GM12801 (cell line): Measurements from ENCODE around the gene TMEM200A.

ENCODE experiments used
- CTCF ChIP-seq: IDR thresholded peaks from one replicate; pipeline ENCODE4 v1.5.1; 2011; ENCODE audit warnings: control low read depth; ENCODE audit not compliant: insufficient read length; ENCODE audit errors: extremely low read depth

Gene TMEM200A

DNA sequence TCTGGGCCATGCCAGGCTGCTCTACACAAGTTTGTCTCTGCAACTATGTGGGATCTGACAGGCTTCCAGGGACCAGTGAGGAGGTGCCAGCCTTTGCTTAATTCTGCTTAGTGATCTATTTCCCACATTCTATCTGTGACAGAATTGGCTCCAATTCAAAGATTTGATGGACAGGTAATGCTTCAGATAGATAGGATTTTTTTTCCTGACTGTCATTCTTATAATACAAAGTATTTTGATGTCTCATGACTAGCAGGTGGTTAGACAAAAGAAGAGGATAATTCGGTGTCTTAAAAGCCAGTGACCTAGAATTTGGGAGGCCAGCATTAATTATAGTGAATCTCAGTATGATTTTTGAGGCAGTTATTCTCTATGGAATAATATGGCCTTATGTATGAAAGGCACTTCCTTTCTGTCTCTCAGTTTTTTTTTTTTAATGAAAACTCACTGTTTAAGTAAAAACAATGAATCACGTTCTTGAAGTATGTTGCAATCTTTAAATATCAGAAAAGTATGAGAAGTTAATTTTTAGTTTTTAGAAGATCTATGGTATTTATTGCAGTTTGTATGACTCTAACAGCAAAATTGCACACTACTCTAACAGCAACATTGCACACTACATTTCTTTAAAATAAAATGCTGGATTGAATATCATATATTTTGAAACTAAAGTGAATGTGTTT, 43.7 kb downstream of the TMEM200A start:
- no peak for TF ChIP-seq CTCF

GRCh38 chr6:130411481-130411880, 45.7 kb downstream of the TMEM200A start:
- TF ChIP-seq CTCF = no peak

DNA sequence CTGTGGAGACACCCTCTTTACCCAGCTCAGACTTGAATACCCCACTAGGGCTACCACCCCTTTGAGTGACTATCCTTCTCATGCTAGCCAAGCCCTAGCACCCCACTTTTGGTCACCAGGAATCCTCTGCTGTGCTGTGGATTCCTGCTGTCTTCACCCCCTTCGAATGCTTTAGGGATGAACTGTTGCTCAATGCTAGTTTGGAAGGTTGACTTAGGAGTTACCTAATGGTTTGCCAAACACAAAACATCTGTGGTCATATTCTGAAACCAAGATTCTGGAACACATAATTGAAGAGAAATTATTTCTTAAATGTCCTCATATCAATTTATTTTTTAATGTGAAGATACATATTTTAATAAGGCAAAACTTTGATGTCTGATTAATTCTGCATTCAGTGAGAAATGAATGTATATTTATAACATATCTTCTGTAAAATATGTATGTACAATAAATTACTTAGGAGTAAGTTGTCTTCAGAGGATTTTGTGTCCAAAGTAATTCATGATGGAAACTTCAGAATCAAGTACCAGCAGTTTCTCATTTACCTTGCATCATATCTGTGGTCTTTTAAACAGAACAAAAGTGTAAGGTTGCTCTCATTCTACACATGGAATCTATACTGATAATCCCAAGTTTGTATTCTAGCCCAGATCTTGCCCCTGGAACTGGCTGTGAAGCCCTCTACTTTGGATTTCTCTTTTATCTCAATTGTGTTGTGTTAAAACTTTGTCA, 46.9 kb downstream of the TMEM200A start:
- no peak for TF ChIP-seq CTCF

GRCh38 chr6:130417951-130418350, 52.1 kb downstream of the TMEM200A start:
- no peak for TF ChIP-seq CTCF

DNA sequence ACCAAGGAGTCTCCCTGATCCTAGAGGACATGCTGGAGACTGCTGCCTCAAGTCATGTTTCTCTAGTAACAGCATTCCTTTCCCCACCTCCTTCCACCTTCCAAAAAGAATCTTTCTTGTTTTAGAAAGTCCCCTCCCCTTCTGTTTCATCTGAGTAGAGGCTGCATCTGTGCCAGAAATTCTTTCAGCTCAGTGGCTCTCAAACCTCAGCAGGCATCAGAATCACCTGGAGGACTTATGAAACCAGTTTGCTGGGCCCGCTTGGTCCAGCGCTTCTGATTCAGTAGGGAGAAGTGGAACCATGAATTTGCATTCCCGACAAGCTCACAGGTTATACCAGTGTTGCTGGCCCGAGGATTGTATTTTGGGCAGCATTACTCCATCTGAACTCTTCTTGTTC, 55.1 kb downstream of the TMEM200A start:
- TF ChIP-seq CTCF = no peak

DNA sequence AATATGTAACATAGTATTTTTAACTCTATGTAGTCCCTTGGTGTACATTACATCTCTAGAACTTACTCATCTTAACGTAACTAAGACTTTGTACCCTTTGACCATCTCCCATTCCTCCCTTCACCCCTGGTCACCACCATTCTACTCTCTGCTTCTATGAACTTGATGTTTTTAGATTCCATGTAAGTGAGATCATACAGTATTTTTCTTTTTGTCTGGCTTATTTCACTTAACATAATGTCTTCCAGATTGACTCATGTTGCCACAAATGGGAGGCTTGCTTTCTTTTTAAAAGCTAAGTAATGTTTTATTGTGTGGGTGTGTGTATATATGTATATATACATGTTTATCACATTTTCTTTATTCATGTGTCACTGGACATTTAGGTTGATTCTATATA, 55.8 kb downstream of the TMEM200A start:
- TF ChIP-seq CTCF = no peak

DNA sequence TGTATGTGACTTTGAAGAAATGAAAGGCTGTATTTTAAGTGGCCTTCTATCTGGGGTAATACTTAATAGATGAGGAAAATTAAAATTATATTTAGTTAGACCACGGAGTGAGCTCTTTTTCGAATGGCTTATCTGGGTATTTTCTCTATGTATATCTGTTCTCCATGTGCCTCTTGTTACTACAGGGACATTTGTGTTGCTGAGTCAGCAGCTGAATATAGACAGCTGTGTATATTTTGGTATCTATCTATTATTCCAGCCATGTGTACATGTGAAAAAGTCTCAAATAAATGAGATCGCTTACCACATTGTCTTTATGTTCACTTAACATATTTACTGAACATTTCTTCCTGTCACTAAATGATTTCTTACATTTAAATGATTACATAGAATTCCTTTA, 57.2 kb downstream of the TMEM200A start:
- TF ChIP-seq CTCF = no peak
